ENCODE measurements around the gene NUAK2.
"Not testable (repeated sequence)": the region's sequence is repeated elsewhere in the genome, so short reads cannot be mapped to it uniquely, and the experiment has no call there.

Gene NUAK2

DNA sequence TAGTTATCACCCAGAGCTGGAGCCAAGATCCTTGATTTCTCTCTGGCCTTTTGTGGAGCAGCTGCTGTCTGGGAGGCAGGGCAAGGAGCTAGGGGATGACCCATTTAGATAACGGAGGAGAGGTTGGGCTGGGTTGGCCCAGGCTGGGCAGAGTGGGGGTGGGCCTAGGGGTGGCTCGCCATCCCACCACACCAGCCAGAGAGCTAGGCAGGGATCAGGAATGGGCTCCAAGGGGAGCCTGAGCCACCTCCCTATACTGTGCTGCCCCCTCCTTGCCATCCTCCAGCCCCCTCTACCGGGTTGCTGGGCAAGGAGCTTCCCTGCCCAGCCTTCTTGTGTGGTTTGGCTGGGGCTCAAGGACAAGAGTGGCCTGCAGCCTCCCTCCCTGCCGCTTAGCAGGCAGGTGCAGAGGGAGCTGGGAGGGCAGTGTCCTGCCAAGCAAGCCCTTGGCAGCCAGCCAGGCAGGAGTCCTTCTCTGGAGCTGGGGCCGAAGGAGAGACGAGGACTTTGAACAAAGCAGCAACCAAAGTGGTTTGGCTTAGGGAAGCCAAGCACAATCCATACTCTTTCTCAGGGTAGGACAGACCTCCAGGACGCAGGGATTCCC is 4.1 kb downstream of the NUAK2 start:
- peak; percentile 70 for DNase-seq

DNA sequence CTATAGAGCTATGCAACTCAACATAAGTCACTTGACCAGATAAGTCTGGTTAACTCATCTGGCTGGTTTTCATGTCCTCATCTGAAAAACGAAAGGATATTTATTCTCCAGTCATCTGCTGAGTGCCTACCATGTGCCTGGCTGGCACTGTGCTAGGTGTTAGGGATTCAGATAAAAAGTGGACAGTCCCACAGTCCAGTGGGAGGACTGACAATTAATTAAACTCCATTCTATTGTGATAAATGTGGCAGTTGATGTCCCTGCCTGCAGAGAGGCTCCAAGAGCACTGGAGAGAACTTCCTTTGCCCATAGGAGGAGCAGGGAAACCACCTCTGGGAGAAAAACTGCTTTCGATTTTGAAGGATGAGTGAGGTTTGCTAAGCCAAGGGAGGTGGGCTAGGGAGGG is 5.4 kb downstream of the NUAK2 start:
- no peak for DNase-seq

DNA sequence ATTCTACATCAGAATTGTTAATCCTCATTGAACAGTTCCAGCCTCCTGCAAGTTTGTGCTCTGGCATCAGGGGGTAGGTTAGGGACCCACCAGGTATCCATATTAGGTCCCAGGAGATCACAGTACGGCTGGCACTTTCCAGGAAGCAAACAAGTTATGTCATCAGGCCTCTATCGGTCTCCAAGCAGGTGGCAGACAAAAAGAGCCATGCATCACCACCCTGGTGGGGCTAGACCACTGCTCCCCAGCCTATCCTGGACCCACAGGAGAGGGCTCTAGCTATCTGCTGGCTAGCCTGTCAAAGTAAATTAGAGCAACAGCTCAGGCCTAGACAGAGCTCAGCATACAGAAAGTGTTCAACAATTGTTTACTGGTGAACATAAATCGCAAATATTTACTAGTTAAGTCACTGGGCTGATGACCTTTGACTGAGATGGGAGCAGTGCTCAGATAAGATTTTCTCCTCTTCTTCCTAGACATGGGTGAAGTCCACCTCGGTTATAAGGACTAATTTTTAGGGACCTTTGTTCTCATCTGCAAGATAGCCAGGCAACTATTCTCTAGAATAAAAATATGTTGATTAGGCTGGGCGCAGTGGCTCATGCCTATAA is 6.4 kb downstream of the NUAK2 start:
- no peak for DNase-seq

DNA sequence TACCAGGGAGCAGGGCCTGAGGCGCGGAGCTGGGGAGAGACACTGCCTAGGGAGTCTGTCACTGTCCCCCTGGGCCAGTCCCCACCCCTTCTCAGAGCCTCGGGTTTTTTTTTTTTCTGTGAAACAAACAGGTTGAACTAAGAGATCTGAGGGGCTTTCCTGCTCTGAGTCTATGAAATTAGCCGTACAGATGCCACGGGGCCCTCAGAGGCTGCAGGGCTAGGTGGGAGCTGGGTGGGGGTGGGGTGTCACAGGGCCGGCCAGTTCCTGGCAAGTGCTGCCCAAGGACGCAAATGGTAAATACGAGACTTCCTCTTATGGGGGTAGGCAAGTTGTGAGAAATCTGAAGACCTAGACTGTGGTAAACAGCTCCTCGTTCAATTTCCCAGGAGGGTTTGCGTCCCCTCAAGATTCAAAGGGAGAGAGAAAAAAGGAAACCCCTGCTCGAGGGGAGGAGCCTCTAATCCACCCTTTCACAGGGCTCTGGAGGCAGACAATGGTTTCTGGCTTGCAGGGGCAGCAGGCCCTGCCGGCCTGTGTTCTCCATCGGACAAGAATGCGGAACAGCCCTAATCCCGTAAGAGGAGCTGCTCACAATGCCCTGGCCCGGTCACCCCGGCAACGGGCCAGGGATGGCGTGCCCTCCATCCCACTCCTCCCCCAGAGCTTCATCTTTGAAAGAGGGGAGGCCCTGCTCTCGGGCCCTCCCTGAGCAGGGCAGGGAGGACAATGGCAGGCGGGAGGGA is 7.8 kb downstream of the NUAK2 start:
- no peak for DNase-seq

DNA sequence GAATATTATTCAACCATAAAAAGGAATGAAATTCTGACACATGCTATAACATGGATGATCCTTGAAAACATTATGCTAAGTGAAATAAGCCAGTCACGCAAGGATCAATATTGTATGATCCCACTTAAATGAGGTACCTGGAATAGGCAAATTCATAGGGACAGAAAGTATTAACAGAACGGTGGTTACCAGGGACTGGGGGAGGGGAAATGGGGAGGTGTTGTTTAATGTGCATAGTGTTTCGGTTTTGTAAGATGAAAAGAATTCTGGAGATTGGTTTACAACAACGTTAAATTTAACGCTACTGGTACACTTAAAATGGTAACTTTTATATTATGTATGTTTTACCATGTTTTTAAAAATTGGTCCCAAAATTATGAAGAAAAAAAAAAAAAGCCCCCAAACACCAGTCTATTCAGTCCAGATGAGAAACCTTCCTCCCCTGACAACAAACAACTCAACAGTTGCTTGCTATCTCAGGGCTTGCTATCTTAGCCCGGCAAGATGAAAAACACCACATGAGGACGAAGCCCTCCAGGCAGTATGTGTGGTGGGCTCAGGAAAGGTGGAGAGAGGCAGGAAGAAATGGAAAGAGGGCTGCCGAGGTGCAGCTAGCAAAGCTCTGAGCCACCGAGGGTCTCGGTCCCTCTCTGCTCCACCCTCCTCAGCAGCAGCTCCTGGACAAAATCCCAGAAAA is 8.5 kb downstream of the NUAK2 start:
- peak; percentile 1 for DNase-seq

DNA sequence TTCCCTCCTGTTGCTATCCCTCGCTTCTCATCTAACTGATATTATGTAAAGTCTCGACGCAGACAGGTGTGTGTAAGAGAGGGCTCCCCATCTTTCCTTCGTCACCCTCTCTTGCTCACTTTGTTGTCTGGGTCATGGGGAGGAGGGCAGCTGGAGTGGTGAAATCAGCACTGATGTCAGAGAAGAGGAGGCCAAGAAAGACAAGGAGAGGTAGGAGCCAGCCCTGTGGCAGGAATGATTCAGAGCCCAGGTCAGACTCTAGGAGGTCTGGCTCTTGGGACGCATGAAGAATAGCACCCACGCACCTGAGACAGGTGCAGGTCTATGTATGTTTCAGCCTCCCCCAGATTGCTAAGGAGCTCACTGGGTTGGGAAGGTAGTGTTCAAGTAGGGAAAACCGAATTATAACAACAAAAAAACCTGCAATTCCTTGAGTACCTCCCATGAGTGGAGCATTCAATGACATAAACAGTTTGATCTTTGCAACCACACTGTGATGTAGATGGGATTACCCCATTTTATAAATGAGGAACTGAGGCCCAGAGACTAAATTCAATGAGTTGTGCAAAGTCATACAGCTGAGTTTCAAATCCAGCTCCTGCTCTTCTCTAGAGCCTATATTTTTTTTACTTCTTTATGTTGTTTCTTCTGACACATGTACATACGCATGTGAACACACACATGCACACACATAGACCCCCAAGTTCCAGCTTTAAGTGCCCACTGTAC is 10.4 kb downstream of the NUAK2 start:
- DNase-seq = no peak

DNA sequence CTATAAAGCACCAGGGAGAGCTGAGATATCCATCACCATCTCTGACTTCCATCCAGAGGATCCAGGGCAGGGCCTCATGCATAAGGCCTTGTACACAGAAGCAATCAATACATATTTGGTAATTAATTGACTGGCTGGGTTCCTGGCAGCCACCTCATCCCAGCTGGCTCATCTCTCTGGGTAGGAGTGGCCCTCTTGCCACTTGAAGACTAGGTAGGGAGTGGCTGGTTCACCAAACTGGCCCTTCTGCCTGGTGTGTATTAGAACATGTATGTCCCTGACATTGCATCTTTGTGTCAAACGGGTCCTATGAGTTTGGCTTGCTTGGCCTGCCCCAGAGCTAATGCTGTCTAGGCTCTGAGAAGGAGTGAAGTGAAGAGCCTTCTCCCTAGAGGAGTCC is 11.8 kb downstream of the NUAK2 start:
- no peak for DNase-seq

DNA sequence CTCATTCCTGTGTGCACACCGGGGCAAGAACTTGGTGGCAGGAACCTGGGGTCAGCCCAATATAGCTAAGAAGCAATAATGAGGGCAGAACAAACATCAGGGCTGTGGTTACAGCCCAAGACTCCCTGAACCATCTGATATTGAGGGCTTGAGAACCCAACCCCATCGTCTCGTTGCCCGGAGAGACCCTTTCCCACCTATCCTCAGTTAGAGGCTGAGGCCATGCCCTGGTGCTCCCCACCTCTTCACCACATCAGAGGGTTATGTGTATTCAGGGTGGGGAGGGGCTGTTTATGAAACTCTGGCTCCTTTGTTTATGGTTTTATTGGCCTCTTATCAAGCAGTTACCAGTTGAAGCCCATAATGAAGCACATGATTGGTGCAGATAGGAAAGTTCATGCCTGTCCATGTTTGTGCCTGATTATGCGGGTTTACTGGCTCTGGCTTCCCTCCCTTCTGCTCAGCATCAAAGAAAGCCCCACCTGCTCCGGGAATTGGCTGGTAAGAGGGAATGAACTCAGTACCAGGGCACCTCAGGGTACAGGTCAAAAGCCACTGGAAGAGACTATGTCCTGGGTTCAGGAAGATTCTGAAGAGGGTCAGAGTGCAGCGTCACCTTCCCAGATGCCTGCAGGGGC is 14.5 kb downstream of the NUAK2 start:
- no peak for DNase-seq

DNA sequence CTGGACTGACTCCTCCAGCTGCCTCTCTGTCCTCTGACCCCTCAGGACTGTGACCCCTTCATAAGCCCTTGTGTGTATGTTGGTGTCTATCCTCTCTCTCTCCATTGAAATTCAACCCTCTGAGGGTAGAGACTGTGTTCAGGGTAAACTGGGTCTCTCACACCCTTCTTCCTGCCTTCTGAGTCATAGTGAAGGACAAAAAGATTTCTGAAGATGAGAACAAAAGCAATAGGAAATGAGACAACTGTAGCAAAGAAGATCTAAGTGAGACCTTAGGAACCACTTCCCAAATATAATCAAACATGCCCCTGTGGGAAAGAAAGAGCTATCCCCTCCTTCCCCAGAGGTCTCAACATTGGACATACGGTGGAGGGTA is 16.9 kb downstream of the NUAK2 start:
- DNase-seq = no peak

DNA sequence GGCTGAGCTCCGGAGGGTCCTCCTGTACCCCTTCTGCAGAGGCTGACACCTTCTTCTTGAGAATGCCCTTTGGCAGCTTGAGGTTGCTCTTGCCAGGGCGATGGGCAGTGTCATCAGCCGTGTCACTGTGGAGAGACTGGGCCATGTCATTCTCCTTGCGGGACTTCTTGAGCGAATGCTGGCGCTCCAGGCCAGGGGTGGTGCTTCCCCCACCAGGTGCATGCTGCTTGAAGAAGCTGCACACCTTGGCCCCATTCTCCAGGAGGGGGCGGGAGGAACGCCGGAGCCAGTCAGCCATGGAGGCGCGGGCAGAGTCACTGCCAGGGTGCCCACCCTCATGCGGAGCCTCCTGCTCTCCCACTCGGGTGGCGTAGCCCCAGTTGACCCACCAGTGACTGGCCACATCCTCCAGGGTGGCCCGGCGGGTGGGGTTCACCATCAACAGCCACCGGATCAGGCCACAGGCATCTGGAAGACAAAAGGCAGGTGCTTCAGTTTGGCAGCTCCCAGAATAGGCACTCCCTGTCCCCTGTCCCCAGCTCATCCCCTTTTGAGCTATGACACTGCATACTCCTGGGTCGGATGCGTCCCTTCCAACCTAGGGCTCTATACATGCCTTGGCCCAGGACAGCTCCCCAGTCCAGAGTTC is 17.4 kb downstream of the NUAK2 start:
- no peak for DNase-seq

DNA sequence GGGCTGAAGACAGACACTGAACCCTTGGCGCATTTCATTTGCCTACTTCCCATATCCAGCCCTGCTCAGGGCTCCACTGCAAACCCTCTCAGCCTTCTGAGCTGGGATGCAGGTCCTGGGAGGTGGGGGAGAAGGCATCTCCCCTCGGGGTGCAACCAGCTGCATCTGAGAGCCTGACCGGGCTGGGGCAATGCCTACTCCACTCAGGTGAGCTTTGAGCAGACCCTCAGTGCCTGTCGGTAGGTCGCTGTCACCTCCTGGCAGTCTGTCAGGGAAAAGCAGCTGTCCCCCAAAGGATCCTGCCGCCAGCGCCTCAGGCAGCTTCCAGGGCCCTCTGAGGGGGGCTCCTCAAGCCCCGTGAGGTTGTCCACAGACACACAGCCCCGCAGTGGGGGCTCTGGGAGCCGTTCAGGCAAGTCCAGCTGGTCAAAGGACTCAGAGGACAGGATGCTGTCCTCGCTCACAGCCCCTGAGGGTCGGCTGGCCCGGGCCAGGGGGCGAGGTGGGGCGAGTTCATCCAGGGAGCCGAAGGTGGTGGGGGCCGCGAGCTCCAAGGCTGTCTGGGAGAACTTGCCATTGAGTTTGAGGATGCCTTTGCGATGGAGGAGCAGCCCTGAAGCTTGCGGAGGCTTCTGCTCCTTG is 18.2 kb downstream of the NUAK2 start:
- DNase-seq = no peak

DNA sequence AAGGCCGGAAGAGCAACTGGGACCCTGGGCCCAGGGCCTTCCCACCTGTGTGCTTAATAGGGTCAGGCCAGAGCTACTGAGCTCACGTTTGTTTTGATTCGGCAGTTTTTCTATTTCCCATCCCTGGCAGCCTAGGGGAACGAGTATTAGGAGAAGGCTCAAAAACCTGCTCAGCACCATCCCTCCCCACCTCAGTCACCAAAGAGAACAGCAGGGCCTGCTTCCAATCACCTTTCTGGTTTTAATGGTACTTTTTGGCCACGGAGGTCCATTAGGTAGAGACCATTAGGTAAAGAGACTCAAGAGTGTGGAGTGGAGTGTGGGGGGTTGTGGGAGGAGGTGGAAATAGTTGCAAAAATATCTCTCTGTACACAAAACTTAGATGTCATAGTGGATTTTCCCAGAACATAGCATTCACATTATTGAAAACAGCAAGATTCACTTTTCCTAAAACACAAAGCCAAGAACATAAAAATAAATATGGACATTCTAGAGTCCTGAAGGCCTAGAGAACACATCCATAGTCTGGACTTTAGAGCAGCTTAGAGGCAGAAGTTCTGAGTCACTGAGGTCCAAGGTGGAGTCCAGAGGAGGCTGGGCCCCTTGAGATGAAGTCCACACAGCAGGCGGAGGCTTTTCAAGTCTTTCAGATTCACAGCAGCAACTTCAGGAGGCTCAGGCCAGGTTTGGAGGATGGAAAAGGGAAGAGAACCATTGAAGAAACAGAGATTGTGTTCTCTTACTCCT is 19.5 kb downstream of the NUAK2 start:
- no peak for DNase-seq

DNA sequence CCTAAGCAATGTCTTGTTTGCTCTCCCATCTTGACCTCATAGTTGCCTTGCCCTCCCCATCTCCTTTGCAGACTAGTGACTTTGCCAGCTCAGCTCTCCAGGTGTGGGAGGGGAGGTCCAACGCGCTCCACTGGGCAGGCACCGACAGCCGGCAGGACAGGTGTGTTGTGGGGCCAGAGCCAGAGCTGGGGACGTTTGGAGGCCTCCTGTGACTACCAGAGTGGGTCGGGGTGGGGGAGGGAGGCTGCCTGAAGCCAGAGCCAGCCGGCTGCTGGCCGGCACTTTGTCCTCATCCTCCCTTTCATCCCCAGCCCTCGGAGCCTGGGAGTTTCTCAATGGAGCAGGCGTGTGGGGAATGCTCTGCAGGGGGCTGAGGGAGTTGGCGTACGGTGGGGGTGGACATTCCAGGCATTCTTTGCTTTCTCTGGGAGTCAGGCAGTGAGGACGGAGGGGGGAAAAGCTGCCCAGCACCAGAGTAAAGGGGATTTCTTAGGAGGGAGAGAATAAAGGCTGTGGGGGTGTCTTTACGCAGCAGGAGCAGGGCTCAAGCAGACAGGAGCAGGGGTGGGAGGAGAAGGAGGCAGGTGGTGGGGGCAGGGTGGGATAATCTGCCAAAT is 20.2 kb downstream of the NUAK2 start:
- peak; percentile 98 for DNase-seq

DNA sequence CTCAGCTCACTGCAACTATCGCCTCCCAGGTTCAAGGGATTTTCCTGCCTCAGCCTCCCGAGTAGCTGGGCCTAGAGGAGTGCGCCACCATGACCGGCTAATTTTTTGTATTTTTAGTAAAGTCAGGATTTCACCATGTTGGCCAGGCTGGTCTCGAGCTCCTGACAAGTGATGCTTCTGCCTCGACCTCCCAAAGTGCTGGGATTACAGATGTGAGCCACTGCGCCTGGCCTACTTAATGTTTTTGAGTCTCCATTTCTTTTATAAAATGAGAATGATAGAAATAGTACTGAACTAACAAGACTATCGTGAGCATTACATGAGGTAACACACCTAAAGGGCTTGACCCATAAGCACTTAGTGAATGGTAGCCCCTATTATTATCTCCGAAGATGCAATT is 21.4 kb downstream of the NUAK2 start:
- no peak for DNase-seq

DNA sequence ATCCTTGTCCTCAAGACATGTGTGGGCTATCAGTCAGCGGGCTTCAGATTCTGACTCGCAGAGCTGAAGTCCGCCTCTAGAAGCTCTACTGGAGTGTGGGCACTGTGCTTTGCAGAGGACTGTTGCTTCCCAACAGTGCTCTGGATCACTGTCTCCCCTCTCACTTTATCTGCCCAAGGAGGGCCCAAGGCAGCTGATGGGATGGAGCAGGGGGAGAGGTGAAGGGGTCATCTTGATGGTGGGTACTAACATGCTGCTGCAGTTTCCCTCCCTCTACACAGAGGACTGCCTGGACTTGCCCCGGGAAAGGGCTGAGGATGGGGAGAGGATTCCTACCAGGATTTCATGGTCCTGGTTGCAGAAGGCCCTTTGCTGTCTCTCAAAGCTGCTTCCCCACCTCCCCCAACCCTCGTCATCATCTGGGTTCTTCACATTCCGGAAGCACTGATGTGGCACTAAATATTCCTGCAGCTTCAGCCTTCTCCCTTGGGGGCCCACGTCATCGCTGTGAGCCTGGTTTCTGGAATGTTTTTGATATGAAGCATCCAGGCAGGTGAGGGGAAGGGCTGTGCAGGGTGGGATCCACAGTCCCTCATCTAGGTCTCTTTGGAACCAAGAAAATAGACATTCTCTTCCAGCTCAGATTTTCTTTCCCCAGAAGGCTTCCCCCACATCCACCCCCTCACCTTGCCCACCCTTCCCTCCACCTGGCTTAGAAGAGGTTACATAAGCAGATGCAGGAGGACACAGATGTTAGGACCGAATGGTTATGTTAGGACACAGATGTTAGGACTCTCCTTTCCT is 23.2 kb downstream of the NUAK2 start:
- DNase-seq = peak; percentile 99

DNA sequence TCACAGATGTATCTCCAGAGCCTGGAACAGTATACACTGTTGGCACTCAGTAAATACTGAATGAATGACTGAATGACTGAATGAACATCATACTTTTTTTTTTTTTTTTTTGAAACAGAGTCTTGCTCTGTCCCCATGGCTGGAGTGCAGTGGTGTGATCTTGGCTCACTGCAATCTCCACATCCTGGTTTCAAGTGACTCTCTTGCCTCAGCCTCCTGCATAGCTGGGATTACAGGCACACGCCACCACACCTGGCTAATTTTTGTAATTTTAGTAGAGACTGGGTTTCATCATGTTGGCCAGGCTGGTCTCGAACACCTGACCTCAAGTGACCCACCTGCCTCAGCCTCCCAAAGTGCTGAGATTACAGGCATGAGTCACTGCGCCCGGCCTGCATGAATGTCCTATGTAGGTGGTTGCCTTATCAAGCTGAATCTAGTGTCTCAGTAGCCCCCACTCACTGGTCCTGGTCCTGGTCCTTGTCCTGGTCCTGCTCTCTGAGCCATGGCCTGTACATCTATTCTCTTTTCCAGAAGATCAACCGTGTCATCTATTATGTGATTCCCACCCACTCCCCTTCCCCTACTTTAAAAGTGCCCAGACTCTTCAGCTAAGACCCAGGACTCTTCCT is 23.9 kb downstream of the NUAK2 start:
- DNase-seq = not testable (repeated sequence)

DNA sequence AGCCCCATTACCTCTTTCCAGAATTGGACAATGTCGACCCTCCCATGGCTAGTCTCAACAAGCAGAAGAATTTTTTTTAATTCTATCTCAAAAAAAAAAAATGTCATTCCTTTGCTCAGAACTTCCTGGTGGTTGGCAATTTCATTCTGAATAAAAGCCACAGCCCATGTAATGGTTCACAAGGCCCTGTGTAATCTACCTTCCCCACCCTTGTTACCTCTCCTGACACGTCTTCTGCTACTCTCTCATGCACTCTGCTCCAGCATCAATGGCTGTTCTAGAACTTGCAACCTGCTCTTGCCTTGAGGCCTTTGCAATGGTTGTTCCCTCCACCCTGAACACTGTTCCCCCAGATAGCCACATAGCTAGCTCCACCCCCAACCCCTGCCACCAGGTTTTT is 25.4 kb downstream of the NUAK2 start:
- DNase-seq = no peak

DNA sequence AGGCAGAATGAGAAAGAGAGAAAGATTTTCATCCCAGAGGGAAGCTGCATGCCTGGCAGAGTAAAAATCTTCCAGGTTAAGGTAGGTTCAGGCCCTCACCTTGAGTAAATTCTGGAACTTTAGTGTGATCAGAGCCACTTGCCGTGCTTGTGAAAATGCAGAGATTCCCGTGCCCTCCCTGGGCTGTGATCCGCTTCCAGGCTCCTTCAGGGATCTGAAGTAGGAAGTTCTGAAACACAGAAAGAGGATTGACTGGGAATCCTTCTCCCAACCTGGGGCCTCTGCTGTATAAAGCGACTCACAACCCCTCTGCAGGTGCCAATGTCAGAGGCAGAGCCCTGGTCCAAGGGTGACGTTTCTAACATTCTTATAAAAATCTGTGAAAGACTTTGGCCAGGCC is 26.6 kb downstream of the NUAK2 start:
- DNase-seq = no peak
